ENCODE measurements around the gene NOLC1. TPM values are rescaled to one million over a fixed set of nuclear protein-coding genes. Genes with fewer than 3 reads are reported as not detected.

The NOLC1 gene
- total and polyA plus RNA-seq, 2 of the 13 experiments (the other 11 are each of a cell fraction or from before 2014, with no cell fraction given): 50.6 to 81.0 TPM

GRCh38 chr10:102152545-102152890, 329 bp downstream of the NOLC1 start (continued):
- TF ChIP-seq HNF1B (CRISPR knock-in tag; IDR thresholded peaks at IDR 0.05): no peak
- no peak; the same call in 1 of the 2 replicates for TF ChIP-seq ZBTB25 (CRISPR knock-in tag; IDR thresholded peaks at IDR 0.05)
- no peak for TF ChIP-seq ZKSCAN8 (CRISPR knock-in tag; IDR thresholded peaks at IDR 0.05; ENCODE audit: borderline replicate concordance)
- no peak for TF ChIP-seq ZNF619 (CRISPR knock-in tag; IDR thresholded peaks at IDR 0.05)
- peak; percentile 89 for TF ChIP-seq NFATC3 (CRISPR knock-in tag; IDR thresholded peaks at IDR 0.05)
- TF ChIP-seq RNF219 (CRISPR knock-in tag; IDR thresholded peaks at IDR 0.05): no peak
- TF ChIP-seq TERF1 (CRISPR knock-in tag; IDR thresholded peaks at IDR 0.05): no peak
- no peak for TF ChIP-seq KLF11 (CRISPR knock-in tag; IDR thresholded peaks at IDR 0.05)
- TF ChIP-seq ZBTB40 (IDR thresholded peaks at IDR 0.05): no peak
- TF ChIP-seq ZBTB40 (CRISPR knock-in tag; IDR thresholded peaks at IDR 0.05): no peak
- TF ChIP-seq ZBTB38 (CRISPR knock-in tag; IDR thresholded peaks at IDR 0.05): no peak
- TF ChIP-seq AGO1 (IDR thresholded peaks at IDR 0.05; ENCODE audit: low read depth, low read length, poor library complexity, severe bottlenecking): peak; percentile 52
- TF ChIP-seq PHF8 (CRISPR knock-in tag; IDR thresholded peaks at IDR 0.05): peak; percentile 52
- peak; percentile 40 for TF ChIP-seq ZFY (CRISPR knock-in tag; IDR thresholded peaks at IDR 0.05)

Measured in HepG2 (cell line).